ENCODE measurements around the gene LRRC31. TPM values are rescaled to one million over a fixed set of nuclear protein-coding genes. Genes with fewer than 3 reads are reported as not detected.

The LRRC31 gene
- polyA plus RNA-seq, 1 experiment, result not detected

DNA sequence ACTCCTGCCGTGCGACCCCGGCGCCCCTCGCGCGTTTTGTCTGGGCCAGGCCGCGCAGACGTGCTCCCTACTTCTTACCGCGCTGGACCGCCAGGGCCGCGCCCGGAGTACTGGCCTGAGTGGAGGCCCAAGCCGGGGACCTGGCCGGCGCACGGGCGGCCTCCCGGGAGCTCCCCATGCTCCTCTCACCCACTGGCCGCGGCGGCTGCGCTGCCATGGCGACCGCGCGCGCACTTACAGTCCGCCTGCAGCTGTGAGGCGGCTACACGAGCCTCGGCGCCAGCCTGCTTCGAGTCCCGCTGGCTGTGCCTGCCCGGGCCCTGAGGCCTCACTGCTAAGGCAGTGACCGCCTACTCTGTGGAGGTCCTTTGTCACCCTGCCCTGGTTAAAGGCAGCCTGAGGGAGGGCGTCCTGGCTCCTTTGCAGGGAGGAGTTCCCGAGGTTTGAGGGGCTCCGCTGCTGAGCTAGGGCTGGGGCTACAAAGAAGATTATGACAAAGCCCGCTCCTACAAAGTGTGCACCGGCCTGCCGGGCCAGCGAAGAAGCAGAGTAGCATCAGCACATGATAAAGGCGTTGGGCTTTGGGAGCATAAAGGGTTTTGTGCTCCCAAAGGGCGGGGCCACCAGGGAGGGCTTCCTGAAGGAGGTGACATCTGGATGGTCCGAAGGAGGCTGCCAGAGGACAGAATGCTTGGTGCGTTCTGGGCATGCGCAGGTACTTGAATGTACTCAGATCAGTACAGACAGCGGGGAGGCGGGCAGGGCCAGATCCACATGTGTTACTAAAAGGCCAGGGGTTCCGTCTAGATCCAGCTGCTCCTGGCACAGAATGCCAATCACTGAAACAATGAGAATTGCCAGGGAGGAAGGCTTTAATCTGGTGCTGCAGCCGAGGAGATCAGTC is 57.2 kb downstream of the LRRC31 start, which contains the start of the genes LRRC34 and LRRIQ4:
LRRC34 (minus strand) TSS at position 573 of the 904 bp plus-strand sequence; CDS start at position 217, 356 bp downstream.
LRRIQ4 (plus strand) TSS at position 539 of the 904 bp plus-strand sequence. CDS start 9,052 bp downstream, outside the sequence.
- Histone ChIP-seq H3K9me3 (ENCODE audit: control insufficient read depth, insufficient read depth, low read length) (no peaks in the 10 kb centered on the region; the same call in 1 of the 2 replicates), H3K4me3 (ENCODE audit: low read depth, low read length) (peak within 1 kb of the TSS; percentile 60), H3K27me3 (ENCODE audit: control insufficient read depth, insufficient read depth, low read length) (no peaks in the 10 kb centered on the region), H3K27ac (ENCODE audit: low read depth, low read length) (peak within 1 kb of the TSS; percentile 68)
- CTCF ChIA-PET, result no interaction called here
- POLR2A ChIA-PET, result interaction anchor here (0.7 to 1.4 kb wide), 5 partner anchors 39 to 179 kb away, joined by 3 to 6 read pairs (median 4); partner anchors contain the start of genes ACTRT3, MYNN and SEC62
- TF ChIP-seq, protein P1, sequence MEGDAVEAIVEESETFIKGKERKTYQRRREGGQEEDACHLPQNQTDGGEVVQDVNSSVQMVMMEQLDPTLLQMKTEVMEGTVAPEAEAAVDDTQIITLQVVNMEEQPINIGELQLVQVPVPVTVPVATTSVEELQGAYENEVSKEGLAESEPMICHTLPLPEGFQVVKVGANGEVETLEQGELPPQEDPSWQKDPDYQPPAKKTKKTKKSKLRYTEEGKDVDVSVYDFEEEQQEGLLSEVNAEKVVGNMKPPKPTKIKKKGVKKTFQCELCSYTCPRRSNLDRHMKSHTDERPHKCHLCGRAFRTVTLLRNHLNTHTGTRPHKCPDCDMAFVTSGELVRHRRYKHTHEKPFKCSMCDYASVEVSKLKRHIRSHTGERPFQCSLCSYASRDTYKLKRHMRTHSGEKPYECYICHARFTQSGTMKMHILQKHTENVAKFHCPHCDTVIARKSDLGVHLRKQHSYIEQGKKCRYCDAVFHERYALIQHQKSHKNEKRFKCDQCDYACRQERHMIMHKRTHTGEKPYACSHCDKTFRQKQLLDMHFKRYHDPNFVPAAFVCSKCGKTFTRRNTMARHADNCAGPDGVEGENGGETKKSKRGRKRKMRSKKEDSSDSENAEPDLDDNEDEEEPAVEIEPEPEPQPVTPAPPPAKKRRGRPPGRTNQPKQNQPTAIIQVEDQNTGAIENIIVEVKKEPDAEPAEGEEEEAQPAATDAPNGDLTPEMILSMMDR (IDR thresholded peaks at IDR 0.05; ENCODE audit: low read depth, low read length), result no peak
- peak; percentile 23 for DNase-seq (ENCODE audit: low read depth, low spot score)

DNA sequence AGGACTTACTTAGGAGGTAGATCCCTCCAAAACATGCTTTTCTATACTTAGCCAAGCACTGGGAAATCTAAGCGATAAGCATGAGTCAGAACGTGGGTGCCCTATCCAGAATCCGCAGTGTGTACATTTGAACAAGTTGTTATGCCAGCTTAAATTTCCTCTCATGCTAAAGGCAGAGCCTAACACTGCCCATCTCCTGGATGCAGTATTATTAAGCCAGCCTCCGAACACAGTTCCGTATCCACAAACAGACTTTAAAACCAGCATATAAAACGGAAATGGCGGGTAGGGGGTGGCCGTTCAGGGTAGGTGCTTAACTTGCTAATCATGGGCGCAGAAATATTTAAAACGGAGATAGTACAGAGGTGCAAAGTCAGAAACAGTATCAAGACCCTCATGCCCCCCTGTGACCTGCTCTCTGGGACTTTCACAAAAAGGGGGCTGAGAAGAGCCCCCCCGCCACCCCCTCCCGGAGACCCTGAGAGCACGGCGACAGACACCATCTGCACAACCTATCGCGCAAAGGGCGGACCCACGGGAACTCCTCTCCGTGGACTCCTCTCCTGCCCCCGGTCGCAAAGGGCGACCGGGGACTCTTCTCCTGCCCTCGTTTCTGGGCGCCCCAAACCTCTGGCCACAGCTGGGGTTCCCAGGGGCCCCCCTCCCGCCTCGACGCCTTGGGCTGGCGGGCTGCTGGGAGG is 58.0 kb downstream of the LRRC31 start:
- no peaks in the 10 kb centered on the region for H3K27me3 ChIP-seq (ENCODE audit: control insufficient read depth, insufficient read depth, low read length)
- TF ChIP-seq, protein P1 (IDR thresholded peaks at IDR 0.05; ENCODE audit: low read depth, low read length), result no peak
- DNase-seq (ENCODE audit: low read depth, low spot score), result peak; percentile 62
- peak overlapping the region; percentile 68 for H3K27ac ChIP-seq (ENCODE audit: low read depth, low read length)
- ChIA-PET POLR2A (interaction anchor here (0.5 to 1.4 kb wide), 5 partner anchors 38 to 180 kb away, joined by 3 to 7 read pairs (median 4); partner anchors contain the start of genes ACTRT3 and SEC62), CTCF (interaction anchor here (0.5 kb wide), 1 partner anchor 10 kb away, joined by 3 read pairs; no protein-coding TSS in a partner anchor)
- no peaks in the 10 kb centered on the region; the same call in 1 of the 2 replicates for H3K9me3 ChIP-seq (ENCODE audit: control insufficient read depth, insufficient read depth, low read length)
- H3K4me3 ChIP-seq (ENCODE audit: low read depth, low read length), result peak overlapping the region; percentile 60

DNA sequence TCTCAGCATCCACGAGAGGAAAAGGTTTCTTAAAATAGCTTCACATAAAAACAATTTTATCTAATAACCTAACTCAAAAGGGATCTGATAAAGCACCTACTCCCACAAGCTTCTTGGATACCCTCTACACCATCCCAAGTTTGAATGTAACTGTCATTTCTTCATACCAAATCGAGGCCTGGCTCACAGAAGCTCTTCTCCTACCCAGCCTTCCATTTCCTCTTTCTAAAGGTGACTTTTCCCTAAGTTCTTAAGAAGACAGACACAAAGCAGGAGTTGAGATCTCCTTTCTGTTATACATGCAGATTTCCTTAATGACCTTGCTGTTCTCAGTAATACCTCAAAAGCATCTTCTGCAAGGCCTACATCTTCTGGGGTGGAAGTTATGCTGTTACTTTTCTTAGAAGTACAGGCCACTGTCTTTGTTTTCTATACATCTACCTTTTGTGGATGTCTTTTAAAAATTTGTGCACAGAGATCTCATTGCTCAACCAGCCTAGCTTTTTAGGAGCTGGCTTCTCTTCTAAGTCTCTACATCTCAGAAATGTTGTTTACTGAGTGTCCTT is 60.4 kb downstream of the LRRC31 start:
- TF ChIP-seq, protein P1 (IDR thresholded peaks at IDR 0.05; ENCODE audit: low read depth, low read length), result no peak
- no peak overlapping the region for H3K4me3 ChIP-seq (ENCODE audit: low read depth, low read length)
- DNase-seq (ENCODE audit: low read depth, low spot score), result no peak
- H3K9me3 ChIP-seq (ENCODE audit: control insufficient read depth, insufficient read depth, low read length), result no peaks in the 10 kb centered on the region; the same call in 1 of the 2 replicates
- H3K27me3 ChIP-seq (ENCODE audit: control insufficient read depth, insufficient read depth, low read length), result no peaks in the 10 kb centered on the region
- POLR2A ChIA-PET, result interaction anchor here (0.7 kb wide), 1 partner anchor 933 kb away, joined by 9 read pairs; no protein-coding TSS in a partner anchor
- H3K27ac ChIP-seq (ENCODE audit: low read depth, low read length), result no peak overlapping the region
- CTCF ChIA-PET, result interaction anchor here (0.7 kb wide), 1 partner anchor 373 kb away, joined by 5 read pairs; no protein-coding TSS in a partner anchor

DNA sequence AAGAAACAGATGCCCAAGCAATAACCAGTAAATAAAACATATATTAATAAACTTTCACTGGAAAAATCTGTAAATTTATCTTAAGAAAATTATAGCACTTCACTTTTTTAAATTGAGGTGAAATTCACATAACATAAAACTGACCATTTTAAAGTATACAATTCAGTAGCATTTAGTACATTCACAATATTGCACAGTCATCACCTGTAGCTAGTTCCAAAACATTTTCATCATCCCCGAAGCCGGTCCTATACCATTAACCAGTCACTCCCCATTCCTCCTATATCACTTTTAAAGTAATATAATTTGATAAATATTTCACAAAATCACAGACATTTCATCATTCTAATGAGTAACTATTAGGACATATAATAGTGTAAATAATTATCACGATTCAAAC is 65.1 kb downstream of the LRRC31 start:
- ChIA-PET CTCF (no interaction called here), POLR2A (no interaction called here)
- TF ChIP-seq, protein P1 (IDR thresholded peaks at IDR 0.05; ENCODE audit: low read depth, low read length), result no peak
- no peak for DNase-seq (ENCODE audit: low read depth, low spot score)
- Histone ChIP-seq H3K9me3 (ENCODE audit: control insufficient read depth, insufficient read depth, low read length) (no peaks in the 10 kb centered on the region), H3K27me3 (ENCODE audit: control insufficient read depth, insufficient read depth, low read length) (no peaks in the 10 kb centered on the region), H3K27ac (ENCODE audit: low read depth, low read length) (no peak overlapping the region), H3K4me3 (ENCODE audit: low read depth, low read length) (no peak overlapping the region)

All from AG04450 (cell line).